ENCODE measurements around the gene ZNF17. TPM values are rescaled to one million over a fixed set of nuclear protein-coding genes. Genes with fewer than 3 reads are reported as not detected.

The ZNF17 gene
- total RNA-seq, 1 experiment from 2014 or later = 5.1 TPM

DNA sequence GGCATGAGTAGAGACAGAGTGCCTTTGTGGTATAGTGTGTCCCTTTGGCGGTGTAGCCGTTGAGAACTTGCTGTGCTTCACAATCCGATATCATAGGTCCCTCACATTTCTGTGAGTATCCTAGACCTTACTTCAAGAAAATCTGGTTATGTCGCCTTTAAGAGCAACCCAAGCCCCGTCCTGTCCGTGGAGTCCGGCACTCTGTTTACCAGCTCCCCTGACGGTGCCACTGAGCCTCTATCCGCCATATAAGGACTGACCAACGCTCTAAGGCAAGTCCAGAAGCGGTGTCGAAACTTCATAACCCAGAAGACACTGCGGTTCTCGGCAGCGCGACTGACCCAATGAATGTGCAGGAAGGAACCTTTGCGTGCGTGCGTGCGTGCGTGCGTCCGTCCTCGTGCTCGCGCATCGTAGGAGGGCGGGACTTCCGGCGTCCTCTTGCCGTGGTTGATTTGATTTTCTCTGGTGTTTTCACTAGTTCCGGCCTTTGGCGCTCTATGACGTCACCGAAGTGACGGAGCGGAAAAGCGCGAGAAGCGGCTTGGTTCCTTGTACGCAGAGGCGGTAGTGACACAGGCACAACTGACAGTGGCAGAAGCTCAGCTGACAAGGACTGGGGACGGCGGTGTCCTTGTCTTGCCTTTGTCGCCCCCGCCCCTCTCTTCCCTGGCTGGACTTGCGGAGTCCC, 47.8 kb upstream of the ZNF17 start, which contains the start of the genes TRAPPC2B and ZNF547 (continued):
- TF ChIP-seq EZH2phosphoT487 (IDR thresholded peaks at IDR 0.05; ENCODE audit: borderline replicate concordance) (no peak), YY1 (IDR thresholded peaks at IDR 0.05; ENCODE audit: extremely low read depth, insufficient replicate concordance, low read depth, low read length) (peak; percentile 23), EZH2 (IDR thresholded peaks at IDR 0.05) (no peak)

DNA sequence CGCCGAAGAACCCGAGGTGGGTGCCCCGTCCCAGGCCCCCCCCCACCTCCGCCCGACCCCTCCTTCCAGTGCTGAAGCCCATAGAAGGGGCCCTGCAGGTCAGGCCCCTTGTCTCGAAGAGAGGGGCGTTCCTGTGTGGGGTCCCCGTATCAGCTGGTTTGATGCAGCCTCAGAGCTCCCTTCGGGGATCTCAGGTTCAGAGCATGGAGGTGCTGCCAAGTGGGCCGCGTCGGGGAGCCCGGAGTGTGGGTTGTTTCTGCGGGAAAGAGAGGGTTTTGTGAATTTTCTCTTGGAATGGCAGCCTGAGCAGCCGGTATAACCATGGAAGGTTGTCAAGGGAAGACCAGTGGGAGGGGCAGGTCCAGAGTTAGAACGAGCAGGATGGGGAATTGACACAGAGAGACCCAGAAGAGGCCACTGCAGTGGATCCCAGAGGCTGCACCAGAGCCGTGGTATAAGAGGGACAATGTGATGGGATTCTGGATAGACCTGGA, 47.2 kb upstream of the ZNF17 start:
- RAD21 ChIA-PET (ENCODE audit: low non-redundant PET in 1 of 2, low total read pairs in 2 of 2, uncharacterized antibody in 2 of 2, unreplicated experiment in 2 of 2) = no interaction called here
- Histone ChIP-seq H3K4me1 (ENCODE audit: control insufficient read depth in 1 of 2, insufficient read depth in 2 of 2, low read length in 2 of 2) (peaks cover 3 to 9% of the 10 kb centered on the region in 2 experiments; a peak in 3 of 4 replicates), H3K4me2 (ENCODE audit: low read length) (peak overlapping the region; percentile 91), H4K20me1 (ENCODE audit: insufficient read depth) (no peaks in the 10 kb centered on the region), H3K9ac (ENCODE audit: low read length) (peak overlapping the region; percentile 67), H3K36me3 (ENCODE audit: control insufficient read depth in 1 of 2, insufficient read depth in 2 of 2, low read length in 2 of 2) (no peaks in the 10 kb centered on the region), H3K4me3 (replicated peaks in 1 of 2; ENCODE audit: low read depth in 1 of 2, low read length in 2 of 2) (peak overlapping the region; percentile 76 to 86), H3K9me3 (ENCODE audit: control insufficient read depth in 1 of 2, insufficient read depth in 1 of 2, low read depth in 1 of 2, low read length in 2 of 2) (no peaks in the 10 kb centered on the region; a peak in 1 of 4 replicates), H3K27ac (ENCODE audit: low read depth, low read length) (peak overlapping the region; percentile 54), H3K79me2 (ENCODE audit: insufficient read depth, low read length) (peaks cover 7% of the 10 kb centered on the region; the same call in 1 of the 2 replicates), H3K27me3 (ENCODE audit: insufficient read depth, low read length) (no peaks in the 10 kb centered on the region), H2AFZ (ENCODE audit: low read depth, low read length, poor library complexity, severe bottlenecking) (no peak overlapping the region), H3K9me2 (ENCODE audit: insufficient read depth) (no peaks in the 10 kb centered on the region)
- intact Hi-C loops (cut with micrococcal nuclease) = loop anchor here (1.0 kb wide), 1 partner anchor 26 kb away; the partner anchor contains the start of gene ZNF548
- TF ChIP-seq TCF7L2 (IDR thresholded peaks at IDR 0.05; ENCODE audit: borderline replicate concordance, extremely low read depth, insufficient read depth, insufficient read length) = no peak
- TF ChIP-seq, protein P1, sequence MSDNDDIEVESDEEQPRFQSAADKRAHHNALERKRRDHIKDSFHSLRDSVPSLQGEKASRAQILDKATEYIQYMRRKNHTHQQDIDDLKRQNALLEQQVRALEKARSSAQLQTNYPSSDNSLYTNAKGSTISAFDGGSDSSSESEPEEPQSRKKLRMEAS (IDR thresholded peaks at IDR 0.05) = no peak
- TF ChIP-seq SRF (IDR thresholded peaks at IDR 0.05; ENCODE audit: low read depth) = no peak
- TF ChIP-seq ELF1 (IDR thresholded peaks at IDR 0.05; ENCODE audit: borderline replicate concordance, low read depth) = no peak
- TF ChIP-seq, protein P2, sequence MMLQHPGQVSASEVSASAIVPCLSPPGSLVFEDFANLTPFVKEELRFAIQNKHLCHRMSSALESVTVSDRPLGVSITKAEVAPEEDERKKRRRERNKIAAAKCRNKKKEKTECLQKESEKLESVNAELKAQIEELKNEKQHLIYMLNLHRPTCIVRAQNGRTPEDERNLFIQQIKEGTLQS (IDR thresholded peaks at IDR 0.05) = no peak
- TF ChIP-seq CEBPB (IDR thresholded peaks at IDR 0.05; ENCODE audit: low read depth) = no peak
- TF ChIP-seq ZNF274 (IDR thresholded peaks at IDR 0.05; ENCODE audit: low read depth, low read length) = no peak
- TF ChIP-seq CBX3 (IDR thresholded peaks at IDR 0.05; ENCODE audit: low read depth) = no peak
- TF ChIP-seq, protein P3, sequence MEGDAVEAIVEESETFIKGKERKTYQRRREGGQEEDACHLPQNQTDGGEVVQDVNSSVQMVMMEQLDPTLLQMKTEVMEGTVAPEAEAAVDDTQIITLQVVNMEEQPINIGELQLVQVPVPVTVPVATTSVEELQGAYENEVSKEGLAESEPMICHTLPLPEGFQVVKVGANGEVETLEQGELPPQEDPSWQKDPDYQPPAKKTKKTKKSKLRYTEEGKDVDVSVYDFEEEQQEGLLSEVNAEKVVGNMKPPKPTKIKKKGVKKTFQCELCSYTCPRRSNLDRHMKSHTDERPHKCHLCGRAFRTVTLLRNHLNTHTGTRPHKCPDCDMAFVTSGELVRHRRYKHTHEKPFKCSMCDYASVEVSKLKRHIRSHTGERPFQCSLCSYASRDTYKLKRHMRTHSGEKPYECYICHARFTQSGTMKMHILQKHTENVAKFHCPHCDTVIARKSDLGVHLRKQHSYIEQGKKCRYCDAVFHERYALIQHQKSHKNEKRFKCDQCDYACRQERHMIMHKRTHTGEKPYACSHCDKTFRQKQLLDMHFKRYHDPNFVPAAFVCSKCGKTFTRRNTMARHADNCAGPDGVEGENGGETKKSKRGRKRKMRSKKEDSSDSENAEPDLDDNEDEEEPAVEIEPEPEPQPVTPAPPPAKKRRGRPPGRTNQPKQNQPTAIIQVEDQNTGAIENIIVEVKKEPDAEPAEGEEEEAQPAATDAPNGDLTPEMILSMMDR (IDR thresholded peaks at IDR 0.05 in 2 of 3, conservative IDR thresholded peaks at IDR 0.05 in 1 of 3; ENCODE audit: borderline replicate concordance in 1 of 3, insufficient read depth in 1 of 3, low read depth in 2 of 3, low read length in 2 of 3) = no peak
- no peak for TF ChIP-seq EGR1 (IDR thresholded peaks at IDR 0.05; ENCODE audit: low read depth)
- no peak for TF ChIP-seq POLR2AphosphoS5 (IDR thresholded peaks at IDR 0.05; ENCODE audit: low read depth, low read length)
- no peak for TF ChIP-seq EZH2 (IDR thresholded peaks at IDR 0.05)
- no peak for TF ChIP-seq EZH2phosphoT487 (IDR thresholded peaks at IDR 0.05; ENCODE audit: borderline replicate concordance)
- TF ChIP-seq POLR2A (IDR thresholded peaks at IDR 0.05; ENCODE audit: borderline replicate concordance, extremely low read depth, insufficient read depth, insufficient read length) = no peak
- TF ChIP-seq JUND (IDR thresholded peaks at IDR 0.05) = no peak
- TF ChIP-seq SIN3A (IDR thresholded peaks at IDR 0.05; ENCODE audit: low read depth) = no peak
- TF ChIP-seq, protein P4, sequence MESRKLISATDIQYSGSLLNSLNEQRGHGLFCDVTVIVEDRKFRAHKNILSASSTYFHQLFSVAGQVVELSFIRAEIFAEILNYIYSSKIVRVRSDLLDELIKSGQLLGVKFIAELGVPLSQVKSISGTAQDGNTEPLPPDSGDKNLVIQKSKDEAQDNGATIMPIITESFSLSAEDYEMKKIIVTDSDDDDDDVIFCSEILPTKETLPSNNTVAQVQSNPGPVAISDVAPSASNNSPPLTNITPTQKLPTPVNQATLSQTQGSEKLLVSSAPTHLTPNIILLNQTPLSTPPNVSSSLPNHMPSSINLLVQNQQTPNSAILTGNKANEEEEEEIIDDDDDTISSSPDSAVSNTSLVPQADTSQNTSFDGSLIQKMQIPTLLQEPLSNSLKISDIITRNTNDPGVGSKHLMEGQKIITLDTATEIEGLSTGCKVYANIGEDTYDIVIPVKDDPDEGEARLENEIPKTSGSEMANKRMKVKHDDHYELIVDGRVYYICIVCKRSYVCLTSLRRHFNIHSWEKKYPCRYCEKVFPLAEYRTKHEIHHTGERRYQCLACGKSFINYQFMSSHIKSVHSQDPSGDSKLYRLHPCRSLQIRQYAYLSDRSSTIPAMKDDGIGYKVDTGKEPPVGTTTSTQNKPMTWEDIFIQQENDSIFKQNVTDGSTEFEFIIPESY (IDR thresholded peaks at IDR 0.05; ENCODE audit: extremely low read depth, insufficient replicate concordance, low read length) = no peak
- ATAC-seq = 0 out of 2 replicates have a peak, but pooled peaks have one; percentile 5
- BruUV-seq (replicated peaks) = no TSS peak
- no peak for DNase-seq (ENCODE audit: low read depth, low spot score)
- POLR2A ChIA-PET = interaction anchor here (1.0 to 1.4 kb wide), 3 partner anchors 13 to 26 kb away, joined by 3 to 6 read pairs (median 4); partner anchors contain the start of genes ZNF304 and ZNF548
- CTCF ChIA-PET = no interaction called here

All from HCT116 (cell line).